ENCODE data around the gene ARHGDIA. TPM values are rescaled to one million over a fixed set of nuclear protein-coding genes. Genes with fewer than 3 reads are reported as not detected.

ARHGDIA gene
- total RNA-seq, 1 experiment from 2014 or later = 306 TPM

- in situ Hi-C loops (cut with HindIII; ENCODE audit: low pct_unique_long_range_greater_than_20kb, low sequenced_read_pairs) = no loop called here
- DNase-seq (ENCODE audit: low read depth, low spot score) = no peak
Measured at GRCh38 chr17:81858170-81858966, 12.8 kb downstream of the ARHGDIA start.

GRCh38 chr17:81854974-81855774 is 16.0 kb downstream of the ARHGDIA start:
- in situ Hi-C loops (cut with HindIII; ENCODE audit: low pct_unique_long_range_greater_than_20kb, low sequenced_read_pairs) = no loop called here
- DNase-seq (ENCODE audit: low read depth, low spot score) = no peak

GRCh38 chr17:81852237-81852636 is 18.9 kb downstream of the ARHGDIA start:
- in situ Hi-C loops (cut with HindIII; ENCODE audit: low pct_unique_long_range_greater_than_20kb, low sequenced_read_pairs) = no loop called here

GRCh38 chr17:81851423-81851822 is 19.7 kb downstream of the ARHGDIA start:
- DNase-seq (ENCODE audit: low read depth, low spot score) = no peak
- in situ Hi-C loops (cut with HindIII; ENCODE audit: low pct_unique_long_range_greater_than_20kb, low sequenced_read_pairs) = no loop called here

More at GRCh38 chr17:81852237-81852636, 18.9 kb downstream of the ARHGDIA start:
- DNase-seq (ENCODE audit: low read depth, low spot score) = no peak

GRCh38 chr17:81849457-81849856 is 21.7 kb downstream of the ARHGDIA start:
- in situ Hi-C loops (cut with HindIII; ENCODE audit: low pct_unique_long_range_greater_than_20kb, low sequenced_read_pairs) = no loop called here
- DNase-seq (ENCODE audit: low read depth, low spot score) = no peak

GRCh38 chr17:81846743-81847689 is 24.1 kb downstream of the ARHGDIA start:
- in situ Hi-C loops (cut with HindIII; ENCODE audit: low pct_unique_long_range_greater_than_20kb, low sequenced_read_pairs) = no loop called here
- DNase-seq (ENCODE audit: low read depth, low spot score) = no peak

GRCh38 chr17:81845881-81846742 is 25.0 kb downstream of the ARHGDIA start:
- in situ Hi-C loops (cut with HindIII; ENCODE audit: low pct_unique_long_range_greater_than_20kb, low sequenced_read_pairs) = no loop called here
- DNase-seq (ENCODE audit: low read depth, low spot score) = no peak

- DNase-seq (ENCODE audit: low read depth, low spot score) = no peak
- in situ Hi-C loops (cut with HindIII; ENCODE audit: low pct_unique_long_range_greater_than_20kb, low sequenced_read_pairs) = no loop called here
Measured at GRCh38 chr17:81845361-81845760, 25.8 kb downstream of the ARHGDIA start.

GRCh38 chr17:81844887-81845286 is 26.2 kb downstream of the ARHGDIA start:
- in situ Hi-C loops (cut with HindIII; ENCODE audit: low pct_unique_long_range_greater_than_20kb, low sequenced_read_pairs) = no loop called here
- DNase-seq (ENCODE audit: low read depth, low spot score) = no peak

GRCh38 chr17:81844327-81844851 is 26.7 kb downstream of the ARHGDIA start:
- in situ Hi-C loops (cut with HindIII; ENCODE audit: low pct_unique_long_range_greater_than_20kb, low sequenced_read_pairs) = no loop called here
- DNase-seq (ENCODE audit: low read depth, low spot score) = no peak

- in situ Hi-C loops (cut with HindIII; ENCODE audit: low pct_unique_long_range_greater_than_20kb, low sequenced_read_pairs) = no loop called here
- DNase-seq (ENCODE audit: low read depth, low spot score) = no peak
Measured at GRCh38 chr17:81843713-81844326, 27.3 kb downstream of the ARHGDIA start.

GRCh38 chr17:81842725-81843504 is 28.2 kb downstream of the ARHGDIA start:
- in situ Hi-C loops (cut with HindIII; ENCODE audit: low pct_unique_long_range_greater_than_20kb, low sequenced_read_pairs) = no loop called here
- no peak for DNase-seq (ENCODE audit: low read depth, low spot score)

GRCh38 chr17:81842378-81842724 is 28.8 kb downstream of the ARHGDIA start:
- in situ Hi-C loops (cut with HindIII; ENCODE audit: low pct_unique_long_range_greater_than_20kb, low sequenced_read_pairs) = no loop called here
- no peak for DNase-seq (ENCODE audit: low read depth, low spot score)

- no peak for DNase-seq (ENCODE audit: low read depth, low spot score)
- in situ Hi-C loops (cut with HindIII; ENCODE audit: low pct_unique_long_range_greater_than_20kb, low sequenced_read_pairs) = no loop called here
Measured at GRCh38 chr17:81841866-81842265, 29.3 kb downstream of the ARHGDIA start.

GRCh38 chr17:81840826-81841778 is 30.0 kb downstream of the ARHGDIA start:
- in situ Hi-C loops (cut with HindIII; ENCODE audit: low pct_unique_long_range_greater_than_20kb, low sequenced_read_pairs) = no loop called here
- DNase-seq (ENCODE audit: low read depth, low spot score) = no peak
